Measurements from ENCODE around the gene SYCE3.

The SYCE3 gene

DNA sequence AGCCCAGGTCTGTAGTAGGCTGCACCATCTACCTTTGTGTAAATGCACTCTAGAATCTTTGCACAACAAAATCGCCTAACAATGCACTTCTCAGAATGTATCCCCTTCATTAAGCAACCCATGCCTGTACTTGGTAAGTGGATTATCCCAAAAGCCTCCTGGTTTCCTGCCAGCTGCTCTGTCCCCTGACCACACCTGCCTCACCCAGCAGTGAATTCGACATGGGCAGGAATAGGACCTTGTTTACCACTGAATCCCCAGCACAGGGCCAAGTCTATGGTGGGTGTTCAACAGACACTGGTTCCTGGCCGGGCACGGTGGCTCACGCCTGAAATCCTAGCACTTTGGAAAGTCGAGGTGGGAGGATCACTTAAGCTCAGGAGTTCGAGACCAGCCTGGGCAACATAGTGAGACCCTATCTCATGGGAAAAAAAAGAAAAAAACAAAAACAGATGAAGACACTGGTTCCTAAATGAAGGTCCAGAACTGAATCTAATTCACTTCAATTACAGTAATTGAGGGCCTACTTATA is 5.1 kb upstream of the SYCE3 start:
- Mint-ChIP-seq H3K27ac (no peak overlapping the region), H3K9me3 (no peaks in the 10 kb centered on the region), H3K4me1 (peaks cover 11% of the 10 kb centered on the region), H3K4me3 (no peak overlapping the region), H3K36me3 (ENCODE audit: low read depth) (peaks cover 17% of the 10 kb centered on the region), H3K27me3 (ENCODE audit: low read depth) (no peaks in the 10 kb centered on the region)
- TF ChIP-seq, protein P1, sequence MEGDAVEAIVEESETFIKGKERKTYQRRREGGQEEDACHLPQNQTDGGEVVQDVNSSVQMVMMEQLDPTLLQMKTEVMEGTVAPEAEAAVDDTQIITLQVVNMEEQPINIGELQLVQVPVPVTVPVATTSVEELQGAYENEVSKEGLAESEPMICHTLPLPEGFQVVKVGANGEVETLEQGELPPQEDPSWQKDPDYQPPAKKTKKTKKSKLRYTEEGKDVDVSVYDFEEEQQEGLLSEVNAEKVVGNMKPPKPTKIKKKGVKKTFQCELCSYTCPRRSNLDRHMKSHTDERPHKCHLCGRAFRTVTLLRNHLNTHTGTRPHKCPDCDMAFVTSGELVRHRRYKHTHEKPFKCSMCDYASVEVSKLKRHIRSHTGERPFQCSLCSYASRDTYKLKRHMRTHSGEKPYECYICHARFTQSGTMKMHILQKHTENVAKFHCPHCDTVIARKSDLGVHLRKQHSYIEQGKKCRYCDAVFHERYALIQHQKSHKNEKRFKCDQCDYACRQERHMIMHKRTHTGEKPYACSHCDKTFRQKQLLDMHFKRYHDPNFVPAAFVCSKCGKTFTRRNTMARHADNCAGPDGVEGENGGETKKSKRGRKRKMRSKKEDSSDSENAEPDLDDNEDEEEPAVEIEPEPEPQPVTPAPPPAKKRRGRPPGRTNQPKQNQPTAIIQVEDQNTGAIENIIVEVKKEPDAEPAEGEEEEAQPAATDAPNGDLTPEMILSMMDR (IDR thresholded peaks at IDR 0.05; ENCODE audit: unreplicated experiment in 3 of 3): no peak

GRCh38 chr22:50564289-50564688 is 1.6 kb upstream of the SYCE3 start:
- H3K4me1 Mint-ChIP-seq: peaks cover 11% of the 10 kb centered on the region
- H3K36me3 Mint-ChIP-seq (ENCODE audit: low read depth): peaks cover 5% of the 10 kb centered on the region
- peak overlapping the region; percentile 64 to 96 (median 94) for H3K4me3 Mint-ChIP-seq
- TF ChIP-seq, protein P1 (IDR thresholded peaks at IDR 0.05; ENCODE audit: unreplicated experiment in 3 of 3): no peak
- peaks cover 23% of the 10 kb centered on the region for H3K27me3 Mint-ChIP-seq (ENCODE audit: low read depth)
- H3K27ac Mint-ChIP-seq: no peak overlapping the region
- H3K9me3 Mint-ChIP-seq: no peaks in the 10 kb centered on the region

GRCh38 chr22:50563413-50564160 is 868 bp upstream of the SYCE3 start:
- TF ChIP-seq, protein P1 (IDR thresholded peaks at IDR 0.05; ENCODE audit: unreplicated experiment in 3 of 3): no peak
- peaks cover 3% of the 10 kb centered on the region for H3K36me3 Mint-ChIP-seq (ENCODE audit: low read depth)
- no peaks in the 10 kb centered on the region for H3K9me3 Mint-ChIP-seq
- peaks cover 29% of the 10 kb centered on the region for H3K27me3 Mint-ChIP-seq (ENCODE audit: low read depth)
- peaks cover 11% of the 10 kb centered on the region for H3K4me1 Mint-ChIP-seq
- H3K27ac Mint-ChIP-seq: peak overlapping the region in 2 of 3 experiments; percentile 43 to 91
- H3K4me3 Mint-ChIP-seq: peak overlapping the region; percentile 94 to 96 (median 95)

GRCh38 chr22:50561401-50562358 is 1.0 kb downstream of the SYCE3 start:
- peak overlapping the region in 2 of 3 experiments; percentile 24 to 33 for H3K27ac Mint-ChIP-seq
- no peaks in the 10 kb centered on the region for H3K36me3 Mint-ChIP-seq (ENCODE audit: low read depth)
- H3K4me3 Mint-ChIP-seq: peak overlapping the region; percentile 74 to 77 (median 75)
- peaks cover 11% of the 10 kb centered on the region for H3K4me1 Mint-ChIP-seq
- peaks cover 32% of the 10 kb centered on the region for H3K27me3 Mint-ChIP-seq (ENCODE audit: low read depth)
- TF ChIP-seq, protein P1 (IDR thresholded peaks at IDR 0.05; ENCODE audit: unreplicated experiment in 3 of 3): no peak
- H3K9me3 Mint-ChIP-seq: no peaks in the 10 kb centered on the region

GRCh38 chr22:50560034-50560433 is 2.7 kb downstream of the SYCE3 start:
- TF ChIP-seq, protein P1 (IDR thresholded peaks at IDR 0.05; ENCODE audit: unreplicated experiment in 3 of 3): no peak
- Mint-ChIP-seq H3K27ac (no peak overlapping the region), H3K4me1 (peaks cover 11% of the 10 kb centered on the region), H3K9me3 (no peaks in the 10 kb centered on the region), H3K36me3 (ENCODE audit: low read depth) (no peaks in the 10 kb centered on the region), H3K27me3 (ENCODE audit: low read depth) (peaks cover 41% of the 10 kb centered on the region), H3K4me3 (no peak overlapping the region)

All from nephron (organoid).